Smooth muscle cell (in vitro differentiated cells): ENCODE results near the gene PKHD1. TPM values are rescaled to one million over a fixed set of nuclear protein-coding genes. Genes with fewer than 3 reads are reported as not detected.
"Not testable (repeated sequence)": the region's sequence is repeated elsewhere in the genome, so short reads cannot be mapped to it uniquely, and the experiment has no call there.

Source experiments
- DNase-seq: peaks from one replicate; lab custom pipeline; 2025; ENCODE audit not compliant: unreplicated experiment; lab: John Stamatoyannopoulos, UW
- H2AFZ ChIP-seq: fragments of 200-600 bp; sonication (generic); 2 replicates; pipeline ENCODE4 v1.6.0; 2016; ENCODE audit warnings: antibody characterized with exemption, low read depth, mild to moderate bottlenecking
- H3F3A ChIP-seq: fragments of 200-600 bp; sonication (generic); 2 replicates; pipeline ENCODE4 v1.6.0; 2017; ENCODE audit warnings: antibody characterized with exemption, low read depth
- H3K27ac ChIP-seq: fragments of 200-600 bp; sonication (generic); 2 replicates; pipeline ENCODE4 v1.5.1; 2016; ENCODE audit warnings: low read depth, mild to moderate bottlenecking
- H3K27me3 ChIP-seq: fragments of 200-600 bp; sonication (generic); 2 replicates; pipeline ENCODE4 v1.6.1; 2016; ENCODE audit warnings: low read depth, mild to moderate bottlenecking
- H3K36me3 ChIP-seq: fragments of 200-600 bp; sonication (generic); 2 replicates; pipeline ENCODE4 v1.5.1; 2016; ENCODE audit warnings: low read depth
- H3K4me1 ChIP-seq: fragments of 200-600 bp; sonication (generic); 2 replicates; pipeline ENCODE4 v1.5.1; 2016; ENCODE audit warnings: low read depth
- H3K4me2 ChIP-seq: fragments of 200-600 bp; sonication (generic); 2 replicates; pipeline ENCODE4 v1.6.0; 2016; ENCODE audit warnings: mild to moderate bottlenecking
- H3K4me3 ChIP-seq: fragments of 200-600 bp; sonication (generic); 2 replicates; pipeline ENCODE4 v1.5.1; 2016; ENCODE audit warnings: mild to moderate bottlenecking
- H3K79me2 ChIP-seq: fragments of 200-600 bp; sonication (generic); 2 replicates; pipeline ENCODE4 v1.6.0; 2016; ENCODE audit warnings: low read depth, mild to moderate bottlenecking
- H3K9ac ChIP-seq: fragments of 200-600 bp; sonication (generic); 2 replicates; pipeline ENCODE4 v1.6.0; 2016; ENCODE audit warnings: low read depth
- H3K9me3 ChIP-seq: fragments of 200-600 bp; sonication (generic); replicated peaks from 2 replicates; pipeline ENCODE4 v1.5.1; 2016; ENCODE audit warnings: low read depth
- H4K20me1 ChIP-seq: fragments of 200-600 bp; sonication (generic); 2 replicates; pipeline ENCODE4 v1.6.0; 2016; ENCODE audit warnings: low read depth
- WGBS: methylation state at CpG from one replicate; pipeline ENCODE4 v1.1.7; 2016; ENCODE audit warnings: low lambda C conversion rate; 5-methylcytosine and 5-hydroxymethylcytosine counted together
- polyA plus RNA-seq: library from polyadenylated mRNA; unstranded; fragments of >200 nt; fragmentation: Nextera tagmentation; extraction: Ambion mirVana; gene quantifications from 2 replicates; pipeline ENCODE4 v1.2.1, GENCODE V29; 2016
- total RNA-seq: library from RNA; depleted of rRNA; stranded (reverse); fragments of >200 nt; gene quantifications from 2 replicates; pipeline ENCODE4 v1.2.3, GENCODE V29; 2014
- TF ChIP-seq, protein P1 (sequence below): fragments of 200-600 bp; sonication (generic); IDR thresholded peaks from 2 replicates; pipeline ENCODE4 v1.5.1; 2017; ENCODE audit warnings: borderline replicate concordance, mild to moderate bottlenecking, antibody characterized with exemption; ENCODE audit not compliant: insufficient read depth, poor library complexity, severe bottlenecking

PKHD1 gene
- total and polyA plus RNA-seq, 2 experiments from 2014 or later = not detected

DNA sequence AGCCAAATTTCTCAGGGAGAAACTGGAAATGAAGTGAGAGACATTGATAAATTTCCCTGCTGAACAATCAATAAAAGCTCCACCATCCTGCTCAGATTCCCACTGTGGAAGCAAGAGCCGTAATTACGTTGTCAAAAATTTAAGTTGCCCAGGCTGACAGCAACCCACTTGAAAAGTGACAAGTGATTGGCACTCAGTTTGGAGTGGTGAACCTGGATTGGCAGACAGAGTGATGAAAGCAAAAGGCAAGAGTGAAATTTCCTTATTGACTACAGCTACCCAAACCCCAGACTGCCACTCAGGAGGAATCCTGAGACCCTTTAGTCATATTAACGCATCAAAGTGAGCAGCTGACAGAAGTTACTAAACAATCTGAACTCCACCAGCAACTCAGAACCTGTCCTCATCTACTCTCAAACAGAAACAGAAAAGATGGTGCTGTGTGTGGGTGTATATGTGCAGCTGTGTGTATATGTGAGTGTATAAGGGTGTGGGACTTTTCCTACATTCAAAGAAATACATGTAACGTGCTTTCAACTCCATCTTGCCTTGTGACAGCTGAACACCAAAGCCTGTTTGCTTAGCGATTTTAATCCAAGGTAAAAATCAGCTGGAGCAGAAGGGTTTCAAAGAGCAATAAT lies 157.4 kb downstream of the PKHD1 start:
- 92% methylated on average over 5 of the region's 5 CpGs for WGBS
- H4K20me1 ChIP-seq = no peaks in the 10 kb centered on the region
- H3K79me2 ChIP-seq = no peaks in the 10 kb centered on the region
- H3K27me3 ChIP-seq = peaks cover 5% of the 10 kb centered on the region
- DNase-seq = no peak
- H3K27ac ChIP-seq = no peak overlapping the region
- H2AFZ ChIP-seq = no peak overlapping the region
- H3K4me3 ChIP-seq = no peak overlapping the region
- no peak overlapping the region for H3K9ac ChIP-seq
- H3F3A ChIP-seq = no peaks in the 10 kb centered on the region
- no peaks in the 10 kb centered on the region for H3K4me1 ChIP-seq
- H3K36me3 ChIP-seq = no peaks in the 10 kb centered on the region
- H3K4me2 ChIP-seq = no peak overlapping the region
- H3K9me3 ChIP-seq = no peaks in the 10 kb centered on the region
- TF ChIP-seq, protein P1, sequence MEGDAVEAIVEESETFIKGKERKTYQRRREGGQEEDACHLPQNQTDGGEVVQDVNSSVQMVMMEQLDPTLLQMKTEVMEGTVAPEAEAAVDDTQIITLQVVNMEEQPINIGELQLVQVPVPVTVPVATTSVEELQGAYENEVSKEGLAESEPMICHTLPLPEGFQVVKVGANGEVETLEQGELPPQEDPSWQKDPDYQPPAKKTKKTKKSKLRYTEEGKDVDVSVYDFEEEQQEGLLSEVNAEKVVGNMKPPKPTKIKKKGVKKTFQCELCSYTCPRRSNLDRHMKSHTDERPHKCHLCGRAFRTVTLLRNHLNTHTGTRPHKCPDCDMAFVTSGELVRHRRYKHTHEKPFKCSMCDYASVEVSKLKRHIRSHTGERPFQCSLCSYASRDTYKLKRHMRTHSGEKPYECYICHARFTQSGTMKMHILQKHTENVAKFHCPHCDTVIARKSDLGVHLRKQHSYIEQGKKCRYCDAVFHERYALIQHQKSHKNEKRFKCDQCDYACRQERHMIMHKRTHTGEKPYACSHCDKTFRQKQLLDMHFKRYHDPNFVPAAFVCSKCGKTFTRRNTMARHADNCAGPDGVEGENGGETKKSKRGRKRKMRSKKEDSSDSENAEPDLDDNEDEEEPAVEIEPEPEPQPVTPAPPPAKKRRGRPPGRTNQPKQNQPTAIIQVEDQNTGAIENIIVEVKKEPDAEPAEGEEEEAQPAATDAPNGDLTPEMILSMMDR = no peak

- H4K20me1 ChIP-seq = no peaks in the 10 kb centered on the region
- no peak overlapping the region for H3K9ac ChIP-seq
- H3K9me3 ChIP-seq = no peaks in the 10 kb centered on the region
- no peak for DNase-seq
- no peaks in the 10 kb centered on the region for H3F3A ChIP-seq
- H2AFZ ChIP-seq = no peak overlapping the region
- H3K4me3 ChIP-seq = no peak overlapping the region
- no peaks in the 10 kb centered on the region for H3K4me1 ChIP-seq
- H3K27ac ChIP-seq = no peak overlapping the region
- no peaks in the 10 kb centered on the region for H3K36me3 ChIP-seq
- H3K4me2 ChIP-seq = no peak overlapping the region
- 73% methylated on average over 3 of the region's 3 CpGs for WGBS
- TF ChIP-seq, protein P1 = no peak
- H3K79me2 ChIP-seq = no peaks in the 10 kb centered on the region
- no peaks in the 10 kb centered on the region for H3K27me3 ChIP-seq
These were observed 159.1 kb downstream of the PKHD1 start for GRCh38 chr6:51928320-51928719.

DNA sequence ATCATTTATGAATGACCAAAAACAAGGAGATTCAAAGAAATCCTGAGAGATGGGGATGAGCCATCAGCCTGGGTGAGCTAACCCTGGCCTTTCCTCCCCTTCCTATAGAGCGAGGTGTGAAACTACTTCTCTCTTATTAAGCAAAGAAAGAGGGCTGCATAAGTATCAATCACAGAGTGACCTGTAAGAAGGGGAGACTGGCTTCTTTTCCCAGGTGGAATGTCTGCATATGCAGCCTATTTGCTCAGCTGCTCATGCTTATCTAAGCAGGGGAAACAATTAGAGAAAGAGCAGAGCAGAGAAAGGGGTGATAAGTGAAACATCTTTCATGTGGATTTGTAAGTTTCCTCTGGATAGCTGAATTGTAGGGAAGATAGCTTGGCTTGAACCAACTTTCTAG lies 160.0 kb downstream of the PKHD1 start:
- Histone ChIP-seq H2AFZ (no peak overlapping the region), H3K79me2 (no peaks in the 10 kb centered on the region), H3K36me3 (no peaks in the 10 kb centered on the region), H3K4me1 (no peaks in the 10 kb centered on the region), H4K20me1 (no peaks in the 10 kb centered on the region), H3F3A (no peaks in the 10 kb centered on the region), H3K9me3 (no peaks in the 10 kb centered on the region), H3K4me2 (no peak overlapping the region), H3K27me3 (no peaks in the 10 kb centered on the region), H3K9ac (no peak overlapping the region), H3K4me3 (no peak overlapping the region), H3K27ac (no peak overlapping the region)
- no peak for DNase-seq
- TF ChIP-seq, protein P1 = no peak
- WGBS = 87% methylated on average over 1 of the region's 1 CpG

GRCh38 chr6:51926125-51926524 lies 161.3 kb downstream of the PKHD1 start:
- H3K27me3 ChIP-seq = no peaks in the 10 kb centered on the region
- H3K79me2 ChIP-seq = no peaks in the 10 kb centered on the region
- DNase-seq = no peak
- 86% methylated on average over 5 of the region's 5 CpGs for WGBS
- H3K4me1 ChIP-seq = no peaks in the 10 kb centered on the region
- H3K9me3 ChIP-seq = no peaks in the 10 kb centered on the region
- H4K20me1 ChIP-seq = no peaks in the 10 kb centered on the region
- H3K4me2 ChIP-seq = no peak overlapping the region
- H3F3A ChIP-seq = no peaks in the 10 kb centered on the region
- no peak overlapping the region for H2AFZ ChIP-seq
- TF ChIP-seq, protein P1 = no peak
- H3K4me3 ChIP-seq = no peak overlapping the region
- no peaks in the 10 kb centered on the region for H3K36me3 ChIP-seq
- H3K27ac ChIP-seq = no peak overlapping the region
- no peak overlapping the region for H3K9ac ChIP-seq

- not testable (repeated sequence) for H4K20me1 ChIP-seq, H3K4me1 ChIP-seq, H3K9ac ChIP-seq, H3K27ac ChIP-seq, H3F3A ChIP-seq, H3K36me3 ChIP-seq, DNase-seq, H2AFZ ChIP-seq, H3K4me3 ChIP-seq, H3K9me3 ChIP-seq, H3K4me2 ChIP-seq, H3K79me2 ChIP-seq, H3K27me3 ChIP-seq
- WGBS = 88% methylated on average over 9 of the region's 9 CpGs
These were observed 164.9 kb downstream of the PKHD1 start for GRCh38 chr6:51922479-51922878.
